Trophoblast cell (in vitro differentiated cells and primary cell): ENCODE results near the gene MS4A6E.
A peak's percentile ranks its signal among the peaks of the same experiment; 100 is the strongest.

Experiments used
- DNase-seq, 2 donors: peaks; one replicate each; pipeline ENCODE4 v3.0.0-alpha.2; 2016
- H2AFZ ChIP-seq: 2 replicates; pipeline ENCODE4 v1.6.1; 2013; ENCODE audit warnings: low read length, moderate library complexity, mild to moderate bottlenecking; ENCODE audit not compliant: insufficient read depth, poor library complexity
- H2AK5ac ChIP-seq: 2 replicates; pipeline ENCODE4 v1.6.1; 2013; ENCODE audit warnings: mild to moderate bottlenecking, low read length
- H2BK120ac ChIP-seq: 2 replicates; pipeline ENCODE4 v1.6.1; 2013; ENCODE audit warnings: low read length, mild to moderate bottlenecking, moderate library complexity; ENCODE audit not compliant: insufficient read depth, poor library complexity
- H2BK12ac ChIP-seq: 2 replicates; pipeline ENCODE4 v1.6.1; 2013; ENCODE audit warnings: mild to moderate bottlenecking, low read length, moderate library complexity
- H2BK5ac ChIP-seq: 2 replicates; pipeline ENCODE4 v1.6.1; 2013; ENCODE audit warnings: low read length, low read depth, moderate library complexity, mild to moderate bottlenecking; ENCODE audit not compliant: poor library complexity
- H3K14ac ChIP-seq: 2 replicates; pipeline ENCODE4 v1.6.1; 2013; ENCODE audit warnings: mild to moderate bottlenecking, low read length
- H3K18ac ChIP-seq: 2 replicates; pipeline ENCODE4 v1.6.1; 2013; ENCODE audit warnings: mild to moderate bottlenecking, low read length
- H3K23ac ChIP-seq: 2 replicates; pipeline ENCODE4 v1.6.1; 2013; ENCODE audit warnings: low read length
- H3K27ac ChIP-seq: 2 replicates; pipeline ENCODE4 v1.5.1; 2013; ENCODE audit warnings: low read depth, mild to moderate bottlenecking, inconsistent platforms, low read length, moderate library complexity
- H3K27me3 ChIP-seq: 2 replicates; pipeline ENCODE4 v1.6.1; 2013; ENCODE audit warnings: inconsistent platforms, mild to moderate bottlenecking, low read length, moderate library complexity; ENCODE audit not compliant: insufficient read depth
- H3K36me3 ChIP-seq, 2 experiments: 1 replicate in 1 of 2; 2 replicates in 1 of 2; pipeline ENCODE4 v1.6.1; 2013; ENCODE audit warnings: low read length in 2 of 2, mild to moderate bottlenecking in 2 of 2, moderate library complexity in 1 of 2; ENCODE audit not compliant: insufficient read depth in 2 of 2, control insufficient read depth in 1 of 2
- H3K4ac ChIP-seq: 2 replicates; pipeline ENCODE4 v1.6.1; 2013; ENCODE audit warnings: low read depth, mild to moderate bottlenecking, low read length, moderate library complexity
- H3K4me1 ChIP-seq, 2 experiments: 1 replicate in 1 of 2; 2 replicates in 1 of 2; pipeline ENCODE4 v1.6.1; 2013; ENCODE audit warnings: low read length in 2 of 2, mild to moderate bottlenecking in 2 of 2, moderate library complexity in 1 of 2; ENCODE audit not compliant: insufficient read depth in 2 of 2, control insufficient read depth in 1 of 2
- H3K4me2 ChIP-seq: 2 replicates; pipeline ENCODE4 v1.6.1; 2013; ENCODE audit warnings: inconsistent platforms, mild to moderate bottlenecking, low read length, moderate library complexity
- H3K4me3 ChIP-seq: 2 replicates; pipeline ENCODE4 v1.5.1; 2013; ENCODE audit warnings: mild to moderate bottlenecking, low read depth, low read length, inconsistent platforms
- H3K79me1 ChIP-seq: one replicate; pipeline ENCODE4 v1.6.1; 2013; ENCODE audit warnings: low read length
- H3K79me2 ChIP-seq: 2 replicates; pipeline ENCODE4 v1.6.1; 2013; ENCODE audit warnings: low read length, mild to moderate bottlenecking; ENCODE audit not compliant: control insufficient read depth, insufficient read depth, poor library complexity
- H3K9ac ChIP-seq: 2 replicates; pipeline ENCODE4 v1.6.1; 2013; ENCODE audit warnings: mild to moderate bottlenecking, low read length
- H3K9me3 ChIP-seq: 2 replicates; pipeline ENCODE4 v1.6.1; 2013; ENCODE audit warnings: low read depth, mild to moderate bottlenecking, control low read depth, inconsistent platforms, low read length; ENCODE audit not compliant: insufficient read depth
- H4K12ac ChIP-seq: 2 replicates; pipeline ENCODE4 v1.6.1; 2013; ENCODE audit warnings: low read depth, mild to moderate bottlenecking, low read length, moderate library complexity
- H4K8ac ChIP-seq: 2 replicates; pipeline ENCODE4 v1.6.1; 2013; ENCODE audit warnings: low read depth, mild to moderate bottlenecking, low read length, moderate library complexity
- H4K91ac ChIP-seq: one replicate; pipeline ENCODE4 v1.6.1; 2013; ENCODE audit warnings: low read depth, mild to moderate bottlenecking, low read length, moderate library complexity
- WGBS: extraction: QIAGEN DNeasy Blood & Tissue Kit; methylation state at CpG from one replicate; pipeline ENCODE4 v1.1.7; 2013; ENCODE audit warnings: missing lambda C conversion rate; ENCODE audit not compliant: insufficient read length, insufficient coverage; ENCODE audit errors: extremely low coverage; 5-methylcytosine and 5-hydroxymethylcytosine counted together

Gene MS4A6E

DNA sequence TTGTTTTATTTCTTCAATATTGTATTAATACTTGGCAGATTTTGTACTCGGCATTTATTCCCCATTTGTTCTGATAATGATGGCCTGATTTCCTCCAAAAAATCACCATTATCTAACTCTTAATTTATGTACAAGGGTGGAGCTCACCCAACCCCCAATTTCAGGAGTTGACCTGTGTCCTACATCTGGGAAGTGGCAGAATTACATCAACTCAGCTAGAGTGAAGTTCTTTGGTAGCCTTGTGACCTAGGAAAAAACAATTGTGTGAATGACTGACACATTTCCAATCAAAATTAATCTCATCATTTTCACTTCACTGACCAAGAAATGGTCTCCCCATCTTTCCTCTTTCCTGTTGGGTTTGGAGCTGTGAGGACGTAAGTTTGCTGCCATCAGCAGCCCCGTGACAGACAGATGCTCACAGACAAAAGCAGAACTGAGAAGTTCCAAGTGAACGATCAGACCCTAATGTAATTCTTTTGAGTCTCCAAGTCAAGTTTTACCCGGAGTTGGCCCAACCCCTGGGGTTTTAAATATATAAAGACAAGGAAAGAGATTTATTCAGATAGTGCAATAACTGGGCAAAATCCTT, 16.6 kb upstream of the MS4A6E start:
- H3K36me3 ChIP-seq, result no peaks in the 10 kb centered on the region
- H3K4me1 ChIP-seq, result no peaks in the 10 kb centered on the region
- no peak overlapping the region for H2BK12ac ChIP-seq
- no peak overlapping the region for H3K27ac ChIP-seq
- peak in 1 of 2 donors; percentile 31 for DNase-seq
- H2BK5ac ChIP-seq, result no peak overlapping the region
- H4K12ac ChIP-seq, result no peak overlapping the region
- no peaks in the 10 kb centered on the region for H3K79me2 ChIP-seq
- peaks cover 3% of the 10 kb centered on the region for H3K79me1 ChIP-seq
- H4K91ac ChIP-seq, result no peak overlapping the region
- no peak overlapping the region for H2BK120ac ChIP-seq
- H2AK5ac ChIP-seq, result no peak overlapping the region
- no peak overlapping the region for H3K14ac ChIP-seq
- no peak overlapping the region for H3K4me3 ChIP-seq
- H3K27me3 ChIP-seq, result no peaks in the 10 kb centered on the region
- no peak overlapping the region for H3K9ac ChIP-seq
- H2AFZ ChIP-seq, result no peak overlapping the region
- no CpG with 5 or more reads among the region's 5 CpGs for WGBS
- H3K9me3 ChIP-seq, result no peaks in the 10 kb centered on the region
- no peak overlapping the region for H3K23ac ChIP-seq
- peak overlapping the region; percentile 28 for H4K8ac ChIP-seq
- H3K4me2 ChIP-seq, result no peak overlapping the region
- no peak overlapping the region for H3K18ac ChIP-seq
- no peak overlapping the region for H3K4ac ChIP-seq

DNA sequence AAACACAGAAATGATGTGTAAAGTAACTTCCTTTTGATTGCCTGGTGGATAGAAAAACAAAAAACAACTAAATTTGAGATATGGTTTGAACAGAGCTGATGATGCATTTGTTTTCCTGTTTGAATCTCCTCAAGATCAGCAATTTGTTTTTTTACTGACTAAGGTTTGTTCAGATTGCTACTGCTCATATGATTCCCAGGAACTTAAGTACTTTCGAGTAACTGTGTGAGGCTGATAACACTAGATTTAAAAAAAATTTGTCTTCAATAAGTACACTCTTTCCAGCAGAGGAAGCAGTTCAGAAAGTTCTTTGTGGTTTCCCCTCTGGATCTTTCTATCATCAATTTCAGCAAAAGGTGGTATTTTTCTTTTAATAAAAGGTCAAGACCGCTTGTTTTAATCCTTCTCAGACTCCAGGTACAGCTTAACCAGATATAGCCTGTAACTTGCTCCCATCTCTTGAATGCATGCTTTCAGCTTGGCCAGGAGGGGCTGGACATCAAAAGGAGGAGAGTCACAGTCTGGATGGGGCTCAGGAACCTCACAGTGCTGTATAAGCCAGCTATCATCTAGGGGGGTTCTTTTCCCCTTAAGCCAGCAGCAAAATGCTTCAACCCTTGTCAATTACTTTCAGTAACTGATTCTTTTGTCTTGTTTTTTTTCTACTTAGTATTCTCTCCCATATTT, 12.3 kb upstream of the MS4A6E start:
- DNase-seq, result no peak
- no CpG with 5 or more reads among the region's 2 CpGs for WGBS

DNA sequence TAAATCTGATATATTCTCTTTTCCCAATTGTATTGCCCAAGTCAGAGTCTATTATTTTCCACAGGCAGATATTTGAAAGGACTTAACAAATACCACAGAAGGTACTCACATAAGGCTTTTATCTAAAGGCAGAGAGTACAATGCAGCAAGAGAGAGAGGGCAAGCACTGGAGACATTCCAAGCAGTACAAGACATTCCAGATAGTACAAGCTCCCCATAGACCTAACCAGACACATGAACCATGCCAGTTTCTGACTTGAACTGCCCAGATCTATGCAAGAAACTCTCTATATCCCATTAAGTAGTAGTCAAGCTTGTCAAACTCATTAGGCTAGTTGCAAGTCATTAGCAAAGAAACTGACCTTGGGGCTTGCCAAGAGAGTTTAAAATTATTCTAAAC, 11.2 kb upstream of the MS4A6E start:
- no peak overlapping the region for H2BK120ac ChIP-seq
- no peak overlapping the region for H3K4ac ChIP-seq
- no peak overlapping the region for H3K4me2 ChIP-seq
- no peak overlapping the region for H4K12ac ChIP-seq
- no peaks in the 10 kb centered on the region for H3K4me1 ChIP-seq
- H3K36me3 ChIP-seq, result no peaks in the 10 kb centered on the region
- no peak overlapping the region for H4K91ac ChIP-seq
- no peak overlapping the region for H3K27ac ChIP-seq
- H2AK5ac ChIP-seq, result no peak overlapping the region
- peak; percentile 66 to 83 for DNase-seq
- no peaks in the 10 kb centered on the region for H3K79me2 ChIP-seq
- no peak overlapping the region for H2BK5ac ChIP-seq
- no peak overlapping the region for H3K9ac ChIP-seq
- H3K14ac ChIP-seq, result no peak overlapping the region
- no peak overlapping the region for H3K18ac ChIP-seq
- no peaks in the 10 kb centered on the region for H3K79me1 ChIP-seq
- no peak overlapping the region for H3K23ac ChIP-seq
- H4K8ac ChIP-seq, result no peak overlapping the region
- H3K27me3 ChIP-seq, result no peaks in the 10 kb centered on the region
- no peak overlapping the region for H2AFZ ChIP-seq
- no peak overlapping the region for H3K4me3 ChIP-seq
- peaks cover 3% of the 10 kb centered on the region for H3K9me3 ChIP-seq
- no peak overlapping the region for H2BK12ac ChIP-seq

More for the DNA sequence above, 12.3 kb upstream of the MS4A6E start:
- H3K14ac ChIP-seq, result no peak overlapping the region
- no peaks in the 10 kb centered on the region for H3K27me3 ChIP-seq
- H3K4me3 ChIP-seq, result no peak overlapping the region
- no peaks in the 10 kb centered on the region for H3K79me2 ChIP-seq
- H3K4me2 ChIP-seq, result no peak overlapping the region
- peak overlapping the region; percentile 24 for H2BK120ac ChIP-seq
- no peak overlapping the region for H4K8ac ChIP-seq
- no peak overlapping the region for H2AK5ac ChIP-seq
- H3K18ac ChIP-seq, result no peak overlapping the region
- H3K36me3 ChIP-seq, result no peaks in the 10 kb centered on the region
- peaks cover 3% of the 10 kb centered on the region for H3K9me3 ChIP-seq
- H3K27ac ChIP-seq, result no peak overlapping the region
- no peak overlapping the region for H4K12ac ChIP-seq
- peaks cover 1% of the 10 kb centered on the region for H3K79me1 ChIP-seq
- H3K4me1 ChIP-seq, result no peaks in the 10 kb centered on the region
- H4K91ac ChIP-seq, result no peak overlapping the region
- H2AFZ ChIP-seq, result no peak overlapping the region
- H3K9ac ChIP-seq, result no peak overlapping the region
- H3K4ac ChIP-seq, result no peak overlapping the region
- H2BK12ac ChIP-seq, result no peak overlapping the region
- H3K23ac ChIP-seq, result no peak overlapping the region
- peak overlapping the region; percentile 19 for H2BK5ac ChIP-seq

DNA sequence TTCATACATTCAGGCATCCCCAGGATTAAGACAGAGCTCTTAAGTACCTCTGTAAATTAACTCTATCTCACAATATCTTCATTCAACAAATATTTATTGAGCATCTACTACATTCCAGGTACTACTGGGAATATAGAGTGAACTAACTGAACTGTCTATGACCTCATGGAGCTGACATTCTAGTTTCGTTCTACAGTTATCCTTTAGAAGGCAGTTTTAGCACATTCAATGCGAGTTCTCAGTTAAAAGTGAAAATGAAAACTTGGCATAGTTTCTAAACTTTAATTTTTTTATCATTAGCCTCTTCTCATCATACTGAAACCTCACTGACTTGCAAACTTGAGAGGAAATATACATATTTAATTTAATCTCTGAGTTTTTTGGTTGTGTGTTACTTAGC, 10.7 kb upstream of the MS4A6E start:
- Histone ChIP-seq H3K79me2 (no peaks in the 10 kb centered on the region), H3K18ac (no peak overlapping the region), H2BK12ac (no peak overlapping the region), H3K23ac (no peak overlapping the region), H3K4ac (no peak overlapping the region), H2AK5ac (no peak overlapping the region), H3K79me1 (no peaks in the 10 kb centered on the region), H3K9me3 (peaks cover 3% of the 10 kb centered on the region), H3K4me1 (no peaks in the 10 kb centered on the region), H3K36me3 (no peaks in the 10 kb centered on the region), H3K27ac (no peak overlapping the region), H2BK120ac (no peak overlapping the region), H3K4me3 (no peak overlapping the region), H4K8ac (no peak overlapping the region), H3K14ac (no peak overlapping the region), H2BK5ac (no peak overlapping the region), H3K27me3 (no peaks in the 10 kb centered on the region), H3K4me2 (no peak overlapping the region), H3K9ac (no peak overlapping the region), H4K12ac (no peak overlapping the region), H4K91ac (no peak overlapping the region), H2AFZ (no peak overlapping the region)
- WGBS, result no CpG with 5 or more reads among the region's 2 CpGs
- no peak for DNase-seq
